Hepatocyte (in vitro differentiated cells): ENCODE data around the gene CLK3. TPM values are rescaled to one million over a fixed set of nuclear protein-coding genes. Genes with fewer than 3 reads are reported as not detected.

ENCODE experiments used
- DNase-seq: peaks from one replicate; pipeline ENCODE4 v3.0.0-alpha.2; 2016; ENCODE audit warnings: low spot score
- H2AFZ ChIP-seq: fragments of 200-600 bp; sonication (generic); 2 replicates; pipeline ENCODE4 v1.6.0; 2016; ENCODE audit warnings: antibody characterized with exemption, mild to moderate bottlenecking
- H3K27ac ChIP-seq: fragments of 200-600 bp; sonication (generic); 2 replicates; pipeline ENCODE4 v1.5.1; 2016; ENCODE audit warnings: mild to moderate bottlenecking
- H3K27me3 ChIP-seq: fragments of 200-600 bp; sonication (generic); 2 replicates; pipeline ENCODE4 v1.6.1; 2016
- H3K36me3 ChIP-seq: fragments of 200-600 bp; sonication (generic); replicated peaks from 2 replicates; pipeline ENCODE4 v1.5.1; 2016; ENCODE audit warnings: low read depth; ENCODE audit not compliant: insufficient read depth
- H3K4me1 ChIP-seq: fragments of 200-600 bp; sonication (generic); 2 replicates; pipeline ENCODE4 v1.5.1; 2016; ENCODE audit warnings: mild to moderate bottlenecking, moderate library complexity; ENCODE audit not compliant: insufficient read depth
- H3K4me2 ChIP-seq: fragments of 200-600 bp; sonication (generic); 2 replicates; pipeline ENCODE4 v1.6.0; 2016
- H3K4me3 ChIP-seq: fragments of 200-600 bp; sonication (generic); 2 replicates; pipeline ENCODE4 v1.5.1; 2016; ENCODE audit warnings: mild to moderate bottlenecking
- H3K79me2 ChIP-seq: fragments of 200-600 bp; sonication (generic); 2 replicates; pipeline ENCODE4 v1.6.0; 2017; ENCODE audit warnings: mild to moderate bottlenecking
- H3K9me2 ChIP-seq: fragments of 200-600 bp; sonication (generic); replicated peaks from 2 replicates; pipeline ENCODE4 v1.6.0; 2017; ENCODE audit warnings: mild to moderate bottlenecking; ENCODE audit not compliant: insufficient read depth
- H3K9me3 ChIP-seq: fragments of 200-600 bp; sonication (generic); 2 replicates; pipeline ENCODE4 v1.5.1; 2016; ENCODE audit warnings: low read depth, mild to moderate bottlenecking
- H4K20me1 ChIP-seq: fragments of 200-600 bp; sonication (generic); 2 replicates; pipeline ENCODE4 v1.6.0; 2016; ENCODE audit warnings: mild to moderate bottlenecking; ENCODE audit not compliant: insufficient read depth, poor library complexity, severe bottlenecking
- EZH2 ChIP-seq: fragments of 200-600 bp; sonication (generic); IDR thresholded peaks from 2 replicates; pipeline ENCODE4 v1.6.1; 2016; ENCODE audit warnings: antibody characterized with exemption, mild to moderate bottlenecking, borderline replicate concordance
- EZH2phosphoT487 ChIP-seq: fragments of 200-600 bp; sonication (generic); IDR thresholded peaks from one replicate; pipeline ENCODE4 v1.6.1; 2018; ENCODE audit warnings: antibody characterized with exemption, mild to moderate bottlenecking, low read depth, moderate library complexity; ENCODE audit not compliant: unreplicated experiment, severe bottlenecking
- WGBS: methylation state at CpG from one replicate; pipeline ENCODE4 v1.1.6; 2016; ENCODE audit warnings: low lambda C conversion rate; ENCODE audit errors: missing lambda C conversion rate; 5-methylcytosine and 5-hydroxymethylcytosine counted together
- polyA plus RNA-seq: library from polyadenylated mRNA; unstranded; fragments of >200 nt; fragmentation: Nextera tagmentation; extraction: Ambion mirVana; gene quantifications from 2 replicates; pipeline ENCODE4 v1.2.1, GENCODE V29; 2016
- total RNA-seq: library from RNA; depleted of rRNA; stranded (reverse); fragments of >200 nt; gene quantifications from 2 replicates; pipeline ENCODE4 v1.2.3, GENCODE V29; 2014
- TF ChIP-seq, protein P1 (sequence below): fragments of 200-600 bp; sonication (generic); IDR thresholded peaks from 2 replicates; pipeline ENCODE4 v1.5.1; 2016; ENCODE audit warnings: antibody characterized with exemption, mild to moderate bottlenecking; ENCODE audit not compliant: poor library complexity

The CLK3 gene
- total and polyA plus RNA-seq, 2 experiments from 2014 or later, result 69.0 to 71.3 TPM

DNA sequence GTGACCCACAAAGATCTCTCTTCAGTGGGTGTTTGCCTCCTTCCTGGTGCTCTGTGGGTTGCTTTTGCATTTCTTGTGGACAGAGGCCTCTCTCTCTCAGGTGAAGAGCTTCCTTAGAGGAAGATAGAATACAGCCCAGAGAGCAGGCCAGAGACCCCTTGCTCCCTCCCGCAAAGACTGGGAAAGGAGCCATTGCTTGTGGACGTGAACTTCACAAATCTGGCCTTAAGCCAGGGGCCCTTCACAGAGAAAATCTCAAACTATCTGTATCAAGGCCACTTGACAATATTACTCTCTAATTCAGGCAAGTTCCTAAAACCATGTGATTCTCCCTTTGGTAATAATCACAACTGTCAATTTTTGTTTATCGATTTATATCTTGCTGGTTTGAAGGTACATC lies 30.4 kb upstream of the CLK3 start:
- 63% methylated on average over 3 of the region's 3 CpGs for WGBS
- no peak overlapping the region for H2AFZ ChIP-seq
- no peaks in the 10 kb centered on the region for H4K20me1 ChIP-seq
- no peak overlapping the region for H3K4me2 ChIP-seq
- peaks cover 10% of the 10 kb centered on the region for H3K4me1 ChIP-seq
- no peaks in the 10 kb centered on the region for H3K79me2 ChIP-seq
- H3K4me3 ChIP-seq, result no peak overlapping the region
- H3K36me3 ChIP-seq, result no peaks in the 10 kb centered on the region
- TF ChIP-seq, protein P1, sequence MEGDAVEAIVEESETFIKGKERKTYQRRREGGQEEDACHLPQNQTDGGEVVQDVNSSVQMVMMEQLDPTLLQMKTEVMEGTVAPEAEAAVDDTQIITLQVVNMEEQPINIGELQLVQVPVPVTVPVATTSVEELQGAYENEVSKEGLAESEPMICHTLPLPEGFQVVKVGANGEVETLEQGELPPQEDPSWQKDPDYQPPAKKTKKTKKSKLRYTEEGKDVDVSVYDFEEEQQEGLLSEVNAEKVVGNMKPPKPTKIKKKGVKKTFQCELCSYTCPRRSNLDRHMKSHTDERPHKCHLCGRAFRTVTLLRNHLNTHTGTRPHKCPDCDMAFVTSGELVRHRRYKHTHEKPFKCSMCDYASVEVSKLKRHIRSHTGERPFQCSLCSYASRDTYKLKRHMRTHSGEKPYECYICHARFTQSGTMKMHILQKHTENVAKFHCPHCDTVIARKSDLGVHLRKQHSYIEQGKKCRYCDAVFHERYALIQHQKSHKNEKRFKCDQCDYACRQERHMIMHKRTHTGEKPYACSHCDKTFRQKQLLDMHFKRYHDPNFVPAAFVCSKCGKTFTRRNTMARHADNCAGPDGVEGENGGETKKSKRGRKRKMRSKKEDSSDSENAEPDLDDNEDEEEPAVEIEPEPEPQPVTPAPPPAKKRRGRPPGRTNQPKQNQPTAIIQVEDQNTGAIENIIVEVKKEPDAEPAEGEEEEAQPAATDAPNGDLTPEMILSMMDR, result no peak
- TF ChIP-seq EZH2, result no peak
- H3K9me3 ChIP-seq, result no peaks in the 10 kb centered on the region
- no peak for DNase-seq
- no peaks in the 10 kb centered on the region for H3K9me2 ChIP-seq
- no peaks in the 10 kb centered on the region for H3K27me3 ChIP-seq
- H3K27ac ChIP-seq, result no peak overlapping the region

DNA sequence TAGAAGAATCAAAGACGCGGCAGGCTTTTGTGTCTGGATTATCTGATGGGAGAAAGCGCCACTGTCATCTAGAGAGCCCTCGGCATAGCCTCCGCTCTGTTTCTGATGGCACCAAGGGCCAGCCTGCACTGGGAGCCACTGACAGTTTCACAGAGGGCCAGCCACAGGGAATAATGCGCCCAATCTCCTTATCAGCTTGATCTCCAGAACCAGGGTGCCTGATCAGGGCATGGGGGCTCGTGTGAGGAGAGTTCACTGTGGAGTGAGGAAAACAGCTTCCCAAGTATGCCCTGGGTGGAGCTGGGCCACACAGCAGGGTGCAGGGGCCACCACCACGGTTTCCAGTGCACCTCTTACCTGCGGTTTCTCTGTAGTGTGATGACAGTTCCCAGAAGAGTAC lies 29.8 kb upstream of the CLK3 start:
- Histone ChIP-seq H3K4me3 (no peak overlapping the region), H3K27me3 (no peaks in the 10 kb centered on the region), H3K4me1 (peaks cover 10% of the 10 kb centered on the region), H3K27ac (no peak overlapping the region), H3K36me3 (no peaks in the 10 kb centered on the region), H3K4me2 (no peak overlapping the region), H3K9me3 (no peaks in the 10 kb centered on the region), H3K9me2 (no peaks in the 10 kb centered on the region), H3K79me2 (no peaks in the 10 kb centered on the region), H2AFZ (no peak overlapping the region), H4K20me1 (no peaks in the 10 kb centered on the region)
- DNase-seq, result no peak
- 75% methylated on average over 9 of the region's 9 CpGs for WGBS
- TF ChIP-seq EZH2 (no peak), EZH2phosphoT487 (no peak)
- TF ChIP-seq, protein P1, result no peak

DNA sequence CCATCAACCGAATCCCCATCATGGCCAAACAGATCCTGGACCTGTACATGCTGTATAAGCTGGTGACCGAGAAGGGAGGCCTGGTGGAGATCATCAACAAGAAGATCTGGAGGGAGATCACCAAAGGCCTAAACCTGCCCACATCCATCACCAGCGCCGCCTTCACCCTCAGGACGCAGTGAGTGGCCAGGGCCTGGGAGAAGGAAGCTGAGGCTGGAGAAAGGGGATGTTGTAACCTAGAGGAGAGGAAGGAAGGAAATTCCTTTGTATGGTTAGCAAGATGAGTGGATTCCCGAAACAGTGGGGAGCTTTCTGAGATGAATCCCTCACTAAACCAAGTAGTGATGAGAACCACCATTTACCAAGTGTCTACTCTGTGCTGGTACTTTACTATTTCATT lies 25.8 kb upstream of the CLK3 start:
- Histone ChIP-seq H3K27ac (no peak overlapping the region), H3K9me2 (no peaks in the 10 kb centered on the region), H3K79me2 (no peaks in the 10 kb centered on the region), H3K4me1 (peaks cover 5% of the 10 kb centered on the region), H3K4me2 (no peak overlapping the region), H3K27me3 (no peaks in the 10 kb centered on the region), H4K20me1 (no peaks in the 10 kb centered on the region), H2AFZ (no peak overlapping the region), H3K9me3 (no peaks in the 10 kb centered on the region), H3K4me3 (no peak overlapping the region), H3K36me3 (no peaks in the 10 kb centered on the region)
- TF ChIP-seq EZH2phosphoT487, result no peak
- TF ChIP-seq EZH2, result no peak
- TF ChIP-seq, protein P1, result no peak
- no peak for DNase-seq
- 96% methylated on average over 6 of the region's 6 CpGs for WGBS

GRCh38 chr15:74592222-74592621 lies 23.4 kb upstream of the CLK3 start:
- Histone ChIP-seq H3K79me2 (no peaks in the 10 kb centered on the region), H3K36me3 (no peaks in the 10 kb centered on the region)
- 80% methylated on average over 3 of the region's 3 CpGs for WGBS

More at GRCh38 chr15:74592222-74592621, 23.4 kb upstream of the CLK3 start:
- H3K27me3 ChIP-seq, result no peaks in the 10 kb centered on the region
- H4K20me1 ChIP-seq, result no peaks in the 10 kb centered on the region
- no peaks in the 10 kb centered on the region for H3K9me3 ChIP-seq
- no peak overlapping the region for H2AFZ ChIP-seq
- TF ChIP-seq EZH2phosphoT487, result no peak
- TF ChIP-seq EZH2, result no peak
- TF ChIP-seq, protein P1, result no peak
- H3K27ac ChIP-seq, result no peak overlapping the region
- no peak overlapping the region for H3K4me2 ChIP-seq
- DNase-seq, result no peak
- H3K9me2 ChIP-seq, result no peaks in the 10 kb centered on the region
- H3K4me1 ChIP-seq, result no peaks in the 10 kb centered on the region
- no peak overlapping the region for H3K4me3 ChIP-seq
